Skin of body (tissue), 2 donors: ENCODE data around the gene ELP1. TPM values are rescaled to one million over a fixed set of nuclear protein-coding genes. Genes with fewer than 3 reads are reported as not detected.
"Not testable (repeated sequence)": the region's sequence is repeated elsewhere in the genome, so short reads cannot be mapped to it uniquely, and the experiment has no call there.

ENCODE experiments used
- DNase-seq: peaks from one replicate; lab custom pipeline; 2025; lab: John Stamatoyannopoulos, UW
- total RNA-seq: library from RNA; depleted of rRNA; stranded (reverse); fragments of >200 nt; gene quantifications from one replicate; pipeline ENCODE4 v1.2.3, GENCODE V29; 2014

ELP1 gene, protein sequence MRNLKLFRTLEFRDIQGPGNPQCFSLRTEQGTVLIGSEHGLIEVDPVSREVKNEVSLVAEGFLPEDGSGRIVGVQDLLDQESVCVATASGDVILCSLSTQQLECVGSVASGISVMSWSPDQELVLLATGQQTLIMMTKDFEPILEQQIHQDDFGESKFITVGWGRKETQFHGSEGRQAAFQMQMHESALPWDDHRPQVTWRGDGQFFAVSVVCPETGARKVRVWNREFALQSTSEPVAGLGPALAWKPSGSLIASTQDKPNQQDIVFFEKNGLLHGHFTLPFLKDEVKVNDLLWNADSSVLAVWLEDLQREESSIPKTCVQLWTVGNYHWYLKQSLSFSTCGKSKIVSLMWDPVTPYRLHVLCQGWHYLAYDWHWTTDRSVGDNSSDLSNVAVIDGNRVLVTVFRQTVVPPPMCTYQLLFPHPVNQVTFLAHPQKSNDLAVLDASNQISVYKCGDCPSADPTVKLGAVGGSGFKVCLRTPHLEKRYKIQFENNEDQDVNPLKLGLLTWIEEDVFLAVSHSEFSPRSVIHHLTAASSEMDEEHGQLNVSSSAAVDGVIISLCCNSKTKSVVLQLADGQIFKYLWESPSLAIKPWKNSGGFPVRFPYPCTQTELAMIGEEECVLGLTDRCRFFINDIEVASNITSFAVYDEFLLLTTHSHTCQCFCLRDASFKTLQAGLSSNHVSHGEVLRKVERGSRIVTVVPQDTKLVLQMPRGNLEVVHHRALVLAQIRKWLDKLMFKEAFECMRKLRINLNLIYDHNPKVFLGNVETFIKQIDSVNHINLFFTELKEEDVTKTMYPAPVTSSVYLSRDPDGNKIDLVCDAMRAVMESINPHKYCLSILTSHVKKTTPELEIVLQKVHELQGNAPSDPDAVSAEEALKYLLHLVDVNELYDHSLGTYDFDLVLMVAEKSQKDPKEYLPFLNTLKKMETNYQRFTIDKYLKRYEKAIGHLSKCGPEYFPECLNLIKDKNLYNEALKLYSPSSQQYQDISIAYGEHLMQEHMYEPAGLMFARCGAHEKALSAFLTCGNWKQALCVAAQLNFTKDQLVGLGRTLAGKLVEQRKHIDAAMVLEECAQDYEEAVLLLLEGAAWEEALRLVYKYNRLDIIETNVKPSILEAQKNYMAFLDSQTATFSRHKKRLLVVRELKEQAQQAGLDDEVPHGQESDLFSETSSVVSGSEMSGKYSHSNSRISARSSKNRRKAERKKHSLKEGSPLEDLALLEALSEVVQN (N-terminal part only)
- total RNA-seq, result 25.4 TPM

DNA sequence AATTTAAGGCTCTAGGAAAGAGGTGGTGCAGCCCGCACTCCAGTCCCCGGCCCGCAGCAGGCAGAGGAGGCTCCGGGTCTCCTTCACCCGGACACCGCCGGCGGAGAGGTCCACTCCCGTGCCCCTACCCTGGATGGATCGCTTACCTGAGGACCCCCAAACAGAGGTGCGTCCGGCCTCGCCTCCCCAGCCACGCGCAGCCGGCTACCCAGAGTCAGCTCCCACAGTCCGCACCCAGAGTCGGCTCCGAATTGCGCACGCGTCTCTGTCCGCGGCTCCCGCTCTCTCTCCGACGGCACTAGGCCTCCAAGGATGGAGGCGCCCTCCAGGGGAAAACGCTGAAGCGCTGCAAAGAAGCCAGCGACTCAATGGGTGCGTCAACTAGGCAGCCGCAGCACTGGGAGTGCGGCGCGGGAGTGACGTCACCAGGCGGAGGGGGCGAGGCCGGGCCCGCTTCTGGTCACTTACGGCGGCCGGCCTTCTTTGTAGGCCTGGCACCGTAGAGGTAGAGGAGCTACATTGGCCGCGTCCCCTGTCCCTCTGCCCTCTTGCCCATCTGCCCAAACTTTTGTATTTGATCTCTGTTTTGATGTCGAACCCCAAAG, at the start of gene ELP1:
Gene ELP1 (minus strand): TSS at position 407 of the 605 bp plus-strand sequence. CDS start 2,978 bp downstream, outside the sequence.
- DNase-seq, result peak; percentile 89

DNA sequence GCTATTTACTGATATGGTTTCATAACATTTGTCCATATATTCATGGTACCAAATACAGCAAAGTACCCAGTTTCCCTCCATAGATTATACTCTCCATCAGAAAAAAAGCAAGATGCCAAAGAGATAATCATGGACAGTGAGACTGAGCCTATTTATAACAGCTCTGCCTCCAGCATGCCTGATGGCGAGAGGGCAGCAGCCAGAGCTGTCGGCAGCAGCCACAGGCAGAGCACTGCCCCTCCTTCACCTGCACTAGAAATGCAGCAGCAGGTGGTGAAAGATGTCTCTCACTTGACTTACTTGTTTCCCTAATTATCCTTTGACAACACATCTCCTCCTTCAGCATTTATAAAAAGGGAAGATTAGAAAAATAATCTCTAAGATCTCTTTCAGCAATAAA, 47.0 kb upstream of the ELP1 start:
- no peak for DNase-seq

DNA sequence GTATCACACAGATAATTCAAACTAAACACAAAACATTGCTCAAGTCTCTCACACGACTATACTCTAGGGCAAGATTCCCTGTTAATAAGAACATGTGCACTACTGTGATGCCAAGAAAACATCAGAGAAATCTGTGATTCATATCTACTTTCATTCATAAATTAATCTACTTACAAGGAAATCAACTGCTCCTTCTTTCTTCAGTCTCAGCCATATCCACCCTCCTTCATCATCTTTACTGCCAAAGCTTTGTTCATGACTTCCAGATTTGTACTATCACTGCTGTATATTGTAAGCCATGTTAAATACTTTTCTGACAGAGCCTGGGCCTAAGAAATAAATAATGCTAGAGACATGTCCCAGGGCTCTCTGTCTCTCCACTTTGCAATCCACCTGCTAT, 44.3 kb upstream of the ELP1 start:
- DNase-seq, result peak; percentile 87

DNA sequence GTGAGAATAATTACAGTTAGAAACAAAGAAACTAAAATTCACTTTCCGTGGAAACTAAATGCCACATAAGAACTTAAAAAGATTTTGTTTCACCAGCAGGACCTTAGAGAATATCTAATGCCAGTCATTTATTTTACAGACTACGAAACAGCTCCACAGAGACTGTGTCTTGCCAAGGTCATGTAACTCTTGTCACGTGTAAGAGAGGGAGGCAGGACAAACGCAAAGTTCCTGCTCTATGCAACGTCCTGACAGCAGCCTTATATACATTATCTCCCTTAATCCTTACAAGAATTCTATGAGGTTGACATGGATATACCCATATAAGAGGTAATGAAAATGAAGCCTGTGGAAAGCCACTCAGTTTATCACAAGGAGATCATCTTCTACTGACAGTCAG, 40.0 kb upstream of the ELP1 start:
- no peak for DNase-seq

DNA sequence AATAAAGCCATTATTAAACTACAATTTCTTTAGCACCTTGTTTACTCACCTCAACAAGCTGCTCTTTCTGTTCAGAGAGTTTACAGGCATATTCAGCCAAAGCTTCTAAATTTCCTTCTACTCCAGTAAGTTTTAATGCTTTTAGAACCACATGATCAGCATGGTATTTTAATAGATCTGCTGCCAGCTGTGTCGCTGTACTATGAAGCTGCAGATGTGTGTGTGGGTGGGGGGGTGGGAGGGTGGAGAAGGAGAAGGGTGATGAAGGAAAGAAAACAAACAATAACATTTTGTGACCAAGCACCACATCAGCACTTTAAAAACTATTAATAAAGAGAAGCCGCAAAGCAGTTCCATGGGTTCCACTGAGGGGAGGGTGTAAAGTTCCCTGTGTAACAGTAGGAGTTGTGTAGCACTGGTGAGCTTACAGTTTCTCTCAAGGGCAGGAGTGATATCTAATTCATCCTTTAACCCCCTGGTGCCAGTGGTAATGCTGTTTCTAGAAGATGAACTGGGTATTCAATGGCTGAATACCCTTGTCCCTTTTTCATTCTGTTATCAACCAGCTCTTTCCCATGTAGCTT, 38.8 kb upstream of the ELP1 start:
- DNase-seq, result peak; percentile 38

DNA sequence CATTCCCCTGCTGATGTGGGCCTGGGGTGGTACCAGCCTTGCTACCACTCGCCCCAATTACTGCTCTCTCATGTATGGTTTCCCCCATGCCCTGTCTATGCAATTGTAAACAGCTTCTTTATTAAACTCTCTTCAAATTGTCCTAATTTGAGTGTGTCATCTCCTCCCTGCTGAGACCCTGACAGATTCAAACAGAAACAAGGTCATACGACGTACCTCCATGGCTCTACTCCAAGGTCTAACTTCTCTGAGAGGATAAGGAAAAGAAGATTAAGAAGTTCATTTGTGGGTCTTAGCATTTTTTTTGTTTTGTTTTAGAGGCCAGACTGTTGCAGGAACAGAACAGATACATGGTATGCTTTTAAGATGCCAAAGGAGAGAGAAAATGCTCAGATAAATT, 38.3 kb upstream of the ELP1 start:
- no peak for DNase-seq

DNA sequence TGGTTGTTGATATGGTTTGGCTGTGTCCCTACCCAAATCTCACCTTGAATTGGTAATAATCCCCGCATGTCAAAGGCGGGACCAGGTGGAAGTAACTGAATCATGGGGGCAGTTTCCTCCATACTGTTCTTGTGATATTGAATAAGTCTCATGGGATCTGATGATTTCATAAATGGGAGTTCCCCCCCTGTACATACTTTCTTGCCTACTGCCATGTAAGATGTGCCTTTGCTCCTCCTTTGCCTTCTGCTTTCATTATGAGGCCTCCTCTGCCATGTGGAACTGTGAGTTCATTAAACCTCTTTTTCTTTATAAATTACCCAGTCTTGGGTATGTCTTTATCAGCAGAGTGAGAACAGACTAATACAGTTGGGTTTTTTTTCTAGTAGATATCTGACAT, 37.5 kb upstream of the ELP1 start:
- DNase-seq, result not testable (repeated sequence)

DNA sequence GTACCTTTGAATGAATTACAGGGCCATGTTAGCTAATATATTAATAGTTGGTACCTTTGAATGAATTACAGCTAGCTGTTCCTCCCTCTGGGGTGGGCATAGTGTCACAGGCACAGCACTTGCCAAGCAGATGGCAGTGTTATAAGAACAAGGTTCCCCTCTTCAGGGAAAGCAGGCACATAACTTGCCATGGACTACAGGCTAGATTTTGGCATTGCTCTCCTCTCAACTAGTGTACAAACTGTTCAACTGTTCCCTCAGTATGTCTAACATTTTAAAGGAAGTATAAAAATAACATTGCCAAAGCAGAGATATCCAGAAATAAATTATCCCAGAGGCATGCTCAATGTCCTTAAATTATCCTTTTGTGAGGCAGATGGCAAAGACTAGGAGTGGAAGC, 34.0 kb upstream of the ELP1 start:
- DNase-seq, result no peak

DNA sequence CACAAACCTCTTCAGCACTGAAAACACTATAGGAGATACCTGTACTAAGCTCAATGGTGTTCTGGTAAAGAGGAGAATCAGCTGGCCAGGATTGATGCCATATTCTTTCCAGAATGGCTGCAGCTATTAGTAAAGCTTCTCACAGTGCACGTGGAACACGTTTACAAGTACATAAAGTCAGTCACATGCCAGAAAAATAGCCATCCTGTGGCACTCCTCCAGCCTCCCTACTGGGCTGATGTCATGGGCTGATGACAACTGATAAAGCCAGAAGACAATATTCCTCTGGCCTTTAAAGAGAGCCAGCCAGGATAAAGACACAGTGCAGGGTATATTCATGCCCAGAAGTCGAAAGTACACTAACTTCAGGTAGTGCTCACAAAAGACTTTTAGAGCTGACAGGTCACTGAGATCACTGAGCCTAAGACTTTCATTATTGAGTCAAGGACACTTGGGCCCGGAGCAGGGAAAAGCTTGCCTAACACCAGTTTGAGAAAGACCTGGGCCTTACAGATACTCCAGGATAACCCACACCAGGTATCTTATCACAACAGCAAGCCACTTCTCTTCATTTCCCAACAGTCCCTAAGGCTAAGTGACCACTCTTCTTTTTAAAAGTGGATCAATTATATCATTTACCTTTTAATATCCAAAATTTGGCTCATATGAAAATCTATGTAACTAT, 29.7 kb upstream of the ELP1 start:
- no peak for DNase-seq

DNA sequence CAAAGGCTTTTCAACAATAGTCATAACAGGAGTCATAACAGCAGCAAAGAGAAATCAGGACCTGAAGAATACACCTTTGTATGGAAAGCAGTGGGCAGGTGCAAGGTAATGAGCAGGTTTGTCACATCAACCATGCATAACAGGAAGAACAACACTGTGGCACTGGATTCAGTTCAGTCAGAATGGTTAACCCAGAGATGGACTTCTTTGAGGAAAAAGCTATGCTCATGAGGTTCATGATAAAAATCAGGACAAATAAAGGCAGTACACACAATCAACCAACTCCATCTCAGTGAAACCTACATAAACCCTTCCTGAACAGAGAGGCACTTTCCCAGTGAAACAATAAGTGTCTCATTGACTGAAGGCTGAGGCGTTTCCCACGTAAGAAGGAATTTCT, 27.2 kb upstream of the ELP1 start:
- no peak for DNase-seq

DNA sequence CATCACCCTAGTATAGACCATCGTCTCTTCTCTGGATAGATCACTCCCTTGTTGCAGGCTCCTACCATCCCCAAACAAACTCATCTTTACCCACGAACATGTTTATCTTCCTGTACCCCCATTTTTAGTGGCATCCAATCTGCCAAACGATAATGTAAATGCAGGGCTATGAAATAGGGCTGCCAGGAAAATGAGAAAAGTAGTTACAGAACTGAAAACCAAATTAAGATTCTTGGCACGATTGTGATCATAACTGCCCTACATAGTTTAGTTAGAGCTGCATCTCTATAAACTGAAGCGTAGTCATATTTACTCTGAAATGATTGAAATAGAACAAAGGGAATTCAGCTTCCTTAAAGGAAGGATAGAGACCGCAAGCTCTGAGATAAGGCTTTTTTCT, 26.4 kb upstream of the ELP1 start:
- DNase-seq, result no peak

DNA sequence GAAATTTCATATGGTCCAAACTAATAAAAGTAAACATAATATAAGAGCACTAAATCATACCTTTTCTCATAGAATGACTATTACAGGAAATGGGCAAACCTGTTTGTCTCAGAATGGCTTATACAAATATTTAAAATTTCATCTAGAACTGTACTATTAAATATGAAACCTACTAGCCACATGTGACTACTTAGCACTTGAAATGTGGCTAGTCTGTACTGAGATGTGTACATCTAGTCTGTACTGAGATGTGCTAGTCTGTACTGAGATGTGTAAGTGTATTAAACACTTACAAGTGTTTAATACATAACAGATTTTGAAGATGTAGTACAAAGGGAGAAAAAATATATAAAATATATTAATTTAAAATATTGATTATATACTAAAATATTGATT, 22.7 kb upstream of the ELP1 start:
- no peak for DNase-seq

DNA sequence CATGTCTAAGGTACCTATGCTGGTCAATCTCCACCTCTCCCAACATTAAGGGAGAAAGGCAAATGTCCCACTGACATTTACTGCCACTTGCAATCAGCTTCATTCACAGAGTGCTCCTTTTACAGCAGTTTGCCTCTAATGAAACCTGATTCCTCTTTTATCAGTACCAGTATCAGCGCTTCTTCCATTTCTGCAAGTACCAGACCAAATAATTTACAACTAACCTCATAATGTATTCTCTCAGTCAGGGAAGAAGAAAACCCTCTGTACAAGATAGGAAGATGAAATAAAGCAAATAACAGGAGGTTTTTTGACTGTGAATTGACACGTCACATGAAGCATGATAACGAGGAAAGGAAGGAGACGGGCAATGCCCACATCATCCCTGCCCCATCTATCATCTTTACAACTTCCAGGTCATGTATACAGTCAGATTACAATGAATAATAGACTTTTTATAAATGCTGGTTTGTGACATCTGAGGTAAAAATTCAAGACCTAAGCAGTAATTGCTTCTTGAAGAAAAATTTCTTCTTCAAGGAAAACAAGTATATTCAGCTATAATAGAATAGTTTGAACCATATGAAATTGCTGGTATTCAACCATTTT, 22.2 kb upstream of the ELP1 start:
- no peak for DNase-seq

DNA sequence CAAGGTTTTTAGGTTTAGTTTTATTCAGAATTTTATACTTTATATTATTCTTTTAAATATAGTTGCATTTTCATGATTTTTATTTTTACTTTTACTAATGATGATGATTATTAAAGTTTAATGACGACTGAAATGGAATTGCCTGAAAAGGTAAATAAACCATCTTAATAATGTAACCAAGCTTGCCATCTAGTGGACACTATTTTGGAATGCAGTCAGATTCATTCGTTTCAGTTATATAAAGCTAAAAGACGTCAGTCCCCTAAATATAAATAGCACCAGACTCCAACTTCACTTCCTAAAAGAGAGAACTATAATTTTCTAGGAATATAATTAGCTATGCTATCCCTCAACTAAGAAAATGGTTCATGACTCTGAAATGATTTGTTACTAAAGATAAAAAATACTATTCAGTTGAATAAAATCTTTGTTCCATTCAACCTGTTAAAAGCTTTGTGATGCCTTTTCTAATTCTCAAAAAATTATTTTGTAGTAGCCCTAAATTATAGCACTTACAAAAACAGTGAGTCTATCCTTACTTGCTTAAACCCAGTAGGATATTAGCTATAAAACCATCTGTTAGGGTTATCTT, 20.2 kb upstream of the ELP1 start:
- DNase-seq, result peak; percentile 21

DNA sequence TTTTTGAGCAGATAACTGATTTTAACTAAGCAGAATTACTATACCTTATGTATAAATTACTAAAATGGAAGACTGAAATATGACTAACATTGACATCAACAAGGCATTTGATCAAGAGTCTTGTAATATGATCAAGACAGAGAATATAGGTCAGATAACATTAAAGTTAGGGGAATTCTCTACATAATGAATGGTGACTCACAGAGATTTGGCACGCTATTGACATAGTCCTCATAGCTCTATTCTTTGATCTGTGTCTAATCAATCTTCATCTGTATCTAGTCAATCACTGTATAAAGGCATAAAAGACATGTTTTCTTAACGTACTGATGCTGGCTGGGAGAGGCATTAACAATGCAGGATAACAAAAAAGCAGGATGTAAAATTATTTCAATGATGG, 17.7 kb upstream of the ELP1 start:
- no peak for DNase-seq

DNA sequence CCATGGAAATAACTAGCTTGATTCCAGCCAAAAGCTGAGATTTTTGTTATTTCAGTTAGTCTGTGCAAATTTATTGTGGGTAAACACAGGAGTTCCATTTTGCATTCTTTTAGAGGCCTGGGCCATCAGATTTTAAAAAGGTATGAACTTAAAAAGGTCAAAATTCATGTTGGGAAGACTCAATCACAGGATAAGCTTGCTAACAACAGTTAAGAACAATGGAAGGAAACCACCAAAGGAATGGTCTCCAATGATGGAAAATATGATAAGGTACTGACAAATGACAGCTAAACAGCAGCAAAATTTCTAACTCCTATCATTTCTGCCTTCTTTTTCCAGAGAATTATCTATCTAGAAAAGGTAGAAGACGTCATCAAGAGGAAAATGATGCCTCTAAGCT, 16.2 kb upstream of the ELP1 start:
- no peak for DNase-seq

DNA sequence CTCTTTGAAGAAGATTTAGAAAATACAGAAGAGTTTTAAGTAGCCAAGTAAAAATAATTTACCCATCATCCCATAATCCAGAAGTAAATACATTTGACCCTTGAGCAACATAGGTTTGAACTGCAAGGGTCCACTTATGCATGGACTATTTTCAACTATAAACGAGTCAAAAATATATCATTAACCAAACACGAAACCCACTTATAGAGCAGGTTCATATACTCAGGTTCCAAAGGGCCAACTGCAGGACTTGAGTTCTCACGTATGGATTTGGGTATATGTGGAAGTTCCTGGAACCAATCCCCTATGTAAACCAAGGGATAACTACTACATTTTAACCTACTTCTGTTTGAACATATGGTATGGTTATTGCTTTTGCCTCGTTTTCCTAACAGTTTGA, 6.1 kb upstream of the ELP1 start:
- no peak for DNase-seq

DNA sequence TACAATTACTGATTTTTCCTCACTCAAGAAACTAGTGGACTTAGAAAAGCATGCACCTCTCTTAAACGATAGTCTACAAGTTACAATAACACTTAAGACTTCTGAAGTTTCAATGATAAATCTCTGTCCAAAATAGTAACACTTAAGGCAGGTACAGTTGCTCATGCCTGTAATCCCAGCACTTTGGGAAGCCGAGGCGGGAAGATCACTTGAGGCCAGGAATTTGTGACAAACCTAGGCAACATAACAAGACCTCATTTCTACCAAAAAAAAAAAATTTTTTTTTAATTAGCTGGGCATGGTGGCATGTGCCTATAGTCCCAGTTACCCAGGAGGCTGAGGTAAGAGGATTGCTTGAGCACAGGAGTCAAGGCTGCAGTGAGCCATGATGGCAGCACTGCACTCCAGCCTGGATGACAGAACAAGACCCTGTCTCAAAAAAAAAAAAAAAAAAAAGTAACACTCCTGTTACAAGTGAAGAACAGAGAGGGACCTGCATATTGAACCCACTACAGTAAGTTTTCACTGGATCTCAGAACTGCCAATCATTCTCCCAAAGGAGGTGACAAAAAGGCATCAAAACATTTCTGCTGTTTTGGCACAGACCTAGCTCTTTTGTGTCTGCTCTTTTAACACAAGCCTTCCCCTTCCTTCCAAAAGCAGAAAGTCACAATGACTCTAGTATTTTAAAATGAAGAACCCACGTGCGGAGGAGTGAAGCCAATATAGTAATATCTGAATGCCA, 3.8 kb upstream of the ELP1 start:
- no peak for DNase-seq

DNA sequence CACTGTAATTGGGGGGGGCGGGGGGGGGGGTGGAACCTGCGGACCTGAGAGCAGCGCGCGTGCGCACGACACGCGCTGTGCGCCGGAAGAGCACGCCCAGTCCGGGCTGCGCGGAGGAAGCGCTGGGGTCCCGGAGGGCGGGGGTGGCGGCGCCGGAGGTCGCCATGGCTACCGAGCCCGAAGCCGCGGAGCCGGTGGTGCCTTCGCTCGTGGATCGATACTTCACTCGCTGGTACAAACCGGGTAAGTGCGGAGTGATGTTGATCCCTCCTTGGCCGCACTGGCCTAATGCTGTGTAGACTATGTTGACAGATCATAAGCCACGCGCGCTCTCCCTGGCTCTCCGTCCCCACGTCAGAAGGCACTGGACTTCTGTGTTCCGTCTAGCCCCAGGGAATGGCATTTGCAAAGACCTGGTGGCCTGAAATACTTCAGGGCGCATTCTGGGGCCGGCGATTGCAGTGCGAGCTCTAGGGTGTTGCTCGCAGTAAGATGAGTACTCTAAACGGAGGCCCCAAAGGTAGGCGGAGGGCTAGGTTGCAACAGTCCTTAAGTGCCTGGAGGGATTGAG, 484 bp upstream of the ELP1 start, which contains the start of gene ABITRAM:
Gene ABITRAM (plus strand): TSS at position 78 of the 571 bp plus-strand sequence. CDS start 87 bp downstream, at position 165.
- DNase-seq, result peak; percentile 89
